SU-DHL-6 (cell line): ENCODE results near the gene TMSB4X.

Experiments used
- H2AFZ ChIP-seq: fragments of 200-600 bp; sonication (generic); 2 replicates; pipeline ENCODE4 v1.6.1; 2014; ENCODE audit warnings: low read depth, mild to moderate bottlenecking, moderate library complexity, mixed read lengths, antibody characterized with exemption, low read length; ENCODE audit not compliant: severe bottlenecking
- H3F3A ChIP-seq: fragments of 200-600 bp; shearing (Covaris generic); 2 replicates; pipeline ENCODE4 v1.6.0; 2016; ENCODE audit warnings: antibody characterized with exemption, mild to moderate bottlenecking; ENCODE audit not compliant: insufficient read depth
- H3K27ac ChIP-seq: fragments of 200-600 bp; sonication (generic); 2 replicates; pipeline ENCODE4 v1.5.1; 2016; ENCODE audit warnings: low read depth, mild to moderate bottlenecking, low read length, moderate library complexity, mixed read lengths
- H3K27me3 ChIP-seq: fragments of 200-600 bp; sonication (generic), shearing (Covaris generic); 2 replicates; pipeline ENCODE4 v1.6.0; 2014; ENCODE audit warnings: mild to moderate bottlenecking, low read length
- H3K36me3 ChIP-seq: fragments of 200-600 bp; sonication (generic); 2 replicates; pipeline ENCODE4 v1.6.1; 2014; ENCODE audit warnings: mild to moderate bottlenecking, low read length, mixed read lengths
- H3K4me2 ChIP-seq: fragments of 300-600, 200-600 bp; shearing (Covaris generic), sonication (generic); 2 replicates; pipeline ENCODE4 v1.6.0; 2014; ENCODE audit warnings: low read length, low read depth, mild to moderate bottlenecking; ENCODE audit not compliant: poor library complexity, severe bottlenecking
- H3K4me3 ChIP-seq: fragments of 200-600 bp; sonication (generic); 2 replicates; pipeline ENCODE4 v1.5.1; 2014; ENCODE audit warnings: antibody characterized with exemption, low read length, mild to moderate bottlenecking, mixed read lengths; ENCODE audit not compliant: insufficient read depth, poor library complexity, severe bottlenecking
- H3K79me2 ChIP-seq: fragments of 200-600 bp; sonication (generic); 2 replicates; pipeline ENCODE4 v1.6.1; 2014; ENCODE audit warnings: mild to moderate bottlenecking, low read length, moderate library complexity; ENCODE audit not compliant: insufficient read depth
- H3K9ac ChIP-seq: fragments of 200-600 bp; sonication (generic); 2 replicates; pipeline ENCODE4 v1.7.0; 2014; ENCODE audit warnings: mild to moderate bottlenecking, low read length
- H3K9me2 ChIP-seq: fragments of 200-600 bp; sonication (generic); replicated peaks from 2 replicates; pipeline ENCODE4 v1.6.1; 2014; ENCODE audit warnings: low read length; ENCODE audit not compliant: insufficient read depth
- H3K9me3 ChIP-seq: fragments of 200-600 bp; sonication (generic); 2 replicates; pipeline ENCODE4 v1.6.1; 2014; ENCODE audit warnings: low read length, mixed read lengths; ENCODE audit not compliant: insufficient read depth
- H4K20me1 ChIP-seq: fragments of 200-600 bp; sonication (generic); 2 replicates; pipeline ENCODE4 v1.6.1; 2014; ENCODE audit warnings: low read depth, mild to moderate bottlenecking, antibody characterized with exemption, low read length, moderate library complexity, mixed read lengths
- EZH2phosphoT487 ChIP-seq: fragments of 200-600 bp; sonication (generic), shearing (Covaris generic); conservative IDR thresholded peaks from 2 replicates; pipeline ENCODE4 v1.6.1; 2018; ENCODE audit warnings: mild to moderate bottlenecking, antibody characterized with exemption, low read length, moderate library complexity, mixed read lengths
- TF ChIP-seq, protein P1 (sequence below): fragments of 200-600 bp; sonication (generic); IDR thresholded peaks from one replicate; pipeline ENCODE4 v1.5.1; 2017; ENCODE audit warnings: antibody characterized with exemption, mild to moderate bottlenecking, low read length, moderate library complexity; ENCODE audit not compliant: insufficient read depth, poor library complexity, severe bottlenecking

Gene TMSB4X

DNA sequence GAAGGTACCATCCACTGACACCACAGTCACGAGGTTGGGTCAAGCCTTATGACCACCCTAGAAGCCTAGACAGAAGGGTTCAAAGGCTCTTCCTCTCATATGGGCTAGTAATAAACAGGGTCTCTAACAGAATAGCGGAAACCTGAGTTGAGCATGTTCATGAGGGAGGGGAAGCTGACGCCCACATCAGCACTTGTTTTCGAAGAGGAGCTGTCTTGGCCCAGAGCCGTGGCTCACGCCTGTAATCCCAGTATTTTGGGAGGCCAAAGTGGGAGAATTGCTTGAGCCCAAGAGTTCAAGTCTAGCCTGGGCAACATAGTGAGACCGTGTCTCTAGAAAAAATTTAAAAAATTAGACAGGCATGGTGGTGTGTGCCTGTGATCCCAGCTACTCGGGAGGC, 21.5 kb upstream of the TMSB4X start:
- TF ChIP-seq, protein P1, sequence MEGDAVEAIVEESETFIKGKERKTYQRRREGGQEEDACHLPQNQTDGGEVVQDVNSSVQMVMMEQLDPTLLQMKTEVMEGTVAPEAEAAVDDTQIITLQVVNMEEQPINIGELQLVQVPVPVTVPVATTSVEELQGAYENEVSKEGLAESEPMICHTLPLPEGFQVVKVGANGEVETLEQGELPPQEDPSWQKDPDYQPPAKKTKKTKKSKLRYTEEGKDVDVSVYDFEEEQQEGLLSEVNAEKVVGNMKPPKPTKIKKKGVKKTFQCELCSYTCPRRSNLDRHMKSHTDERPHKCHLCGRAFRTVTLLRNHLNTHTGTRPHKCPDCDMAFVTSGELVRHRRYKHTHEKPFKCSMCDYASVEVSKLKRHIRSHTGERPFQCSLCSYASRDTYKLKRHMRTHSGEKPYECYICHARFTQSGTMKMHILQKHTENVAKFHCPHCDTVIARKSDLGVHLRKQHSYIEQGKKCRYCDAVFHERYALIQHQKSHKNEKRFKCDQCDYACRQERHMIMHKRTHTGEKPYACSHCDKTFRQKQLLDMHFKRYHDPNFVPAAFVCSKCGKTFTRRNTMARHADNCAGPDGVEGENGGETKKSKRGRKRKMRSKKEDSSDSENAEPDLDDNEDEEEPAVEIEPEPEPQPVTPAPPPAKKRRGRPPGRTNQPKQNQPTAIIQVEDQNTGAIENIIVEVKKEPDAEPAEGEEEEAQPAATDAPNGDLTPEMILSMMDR, result no peak
- no peak for TF ChIP-seq EZH2phosphoT487
- Histone ChIP-seq H3K9me2 (no peaks in the 10 kb centered on the region), H3K4me3 (no peak overlapping the region), H3F3A (peaks cover 80% of the 10 kb centered on the region), H2AFZ (no peak overlapping the region), H3K36me3 (no peaks in the 10 kb centered on the region), H3K4me2 (no peak overlapping the region), H3K27ac (peak overlapping the region; percentile 96), H4K20me1 (no peaks in the 10 kb centered on the region), H3K9me3 (no peaks in the 10 kb centered on the region), H3K79me2 (no peaks in the 10 kb centered on the region; the same call in 1 of the 2 replicates), H3K27me3 (no peaks in the 10 kb centered on the region), H3K9ac (no peak overlapping the region)

DNA sequence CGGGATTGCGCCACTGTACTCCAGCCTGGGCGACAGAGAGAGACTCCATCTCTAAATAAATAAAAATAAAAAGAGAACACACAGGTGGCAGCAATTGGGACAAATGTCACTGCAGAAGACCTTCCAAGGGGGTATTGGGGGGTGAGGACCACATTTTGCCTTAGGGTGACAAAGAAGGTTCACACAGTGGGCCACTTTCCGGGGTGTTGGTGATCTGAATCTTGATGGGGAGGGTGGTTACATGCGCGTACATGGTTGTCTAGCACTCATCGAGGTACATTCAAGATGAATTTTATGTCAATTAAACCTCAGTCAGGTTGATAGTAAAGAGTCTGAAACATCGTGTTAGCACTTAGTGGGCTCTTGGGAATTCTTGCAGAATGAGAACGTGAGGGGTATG, 20.5 kb upstream of the TMSB4X start:
- TF ChIP-seq, protein P1, result no peak
- no peak for TF ChIP-seq EZH2phosphoT487
- no peaks in the 10 kb centered on the region; the same call in 1 of the 2 replicates for H3K79me2 ChIP-seq
- H3K27me3 ChIP-seq, result no peaks in the 10 kb centered on the region
- H3K4me3 ChIP-seq, result no peak overlapping the region
- H3K9me2 ChIP-seq, result no peaks in the 10 kb centered on the region
- H4K20me1 ChIP-seq, result no peaks in the 10 kb centered on the region
- peak overlapping the region; percentile 77 for H3K9ac ChIP-seq
- peak overlapping the region; percentile 100 for H3K27ac ChIP-seq
- peaks cover 72% of the 10 kb centered on the region for H3F3A ChIP-seq
- H3K36me3 ChIP-seq, result no peaks in the 10 kb centered on the region
- no peaks in the 10 kb centered on the region for H3K9me3 ChIP-seq
- H2AFZ ChIP-seq, result no peak overlapping the region
- H3K4me2 ChIP-seq, result peak overlapping the region; percentile 82

DNA sequence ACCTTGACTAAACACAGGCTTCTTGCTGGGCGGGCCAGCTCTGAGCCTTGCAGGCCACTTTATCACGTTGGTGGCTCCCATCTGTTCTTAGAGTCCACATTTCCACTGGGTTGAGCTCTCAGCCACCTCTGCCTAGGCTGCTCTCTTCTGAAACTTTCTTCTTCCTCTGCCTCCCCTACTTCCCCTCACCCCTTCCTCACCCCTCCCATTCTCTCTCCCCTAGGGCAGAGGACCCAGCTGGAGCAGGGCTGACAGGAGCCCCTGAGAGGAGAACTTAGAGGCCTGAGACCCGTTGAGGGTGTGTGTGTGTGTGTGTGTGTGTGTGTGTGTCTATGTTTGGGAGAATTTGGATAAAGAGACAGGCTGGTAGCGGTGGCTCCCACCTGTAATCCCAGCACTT, 19.9 kb upstream of the TMSB4X start:
- no peak overlapping the region for H3K4me3 ChIP-seq
- peaks cover 72% of the 10 kb centered on the region for H3F3A ChIP-seq
- H3K9me3 ChIP-seq, result no peaks in the 10 kb centered on the region
- H2AFZ ChIP-seq, result no peak overlapping the region
- no peak for TF ChIP-seq EZH2phosphoT487
- TF ChIP-seq, protein P1, result no peak
- H3K27me3 ChIP-seq, result no peaks in the 10 kb centered on the region
- no peaks in the 10 kb centered on the region for H3K36me3 ChIP-seq
- no peaks in the 10 kb centered on the region for H4K20me1 ChIP-seq
- peak overlapping the region; percentile 82 for H3K4me2 ChIP-seq
- peak overlapping the region; percentile 100 for H3K27ac ChIP-seq
- H3K9me2 ChIP-seq, result no peaks in the 10 kb centered on the region
- peak overlapping the region; percentile 77 for H3K9ac ChIP-seq
- H3K79me2 ChIP-seq, result no peaks in the 10 kb centered on the region; the same call in 1 of the 2 replicates
